Activated CD8-positive, alpha-beta memory T cell treated with anti-CD3 and anti-CD28 coated beads, Interleukin-2, amount 50 U/mL, for 24 hours (primary cell): Measurements from ENCODE around the gene MARCHF10.

Source experiments
- DNase-seq: peaks from one replicate; pipeline ENCODE4 v3.0.0-alpha.2; 2020; ENCODE audit errors: extremely low read depth

Gene MARCHF10

DNA sequence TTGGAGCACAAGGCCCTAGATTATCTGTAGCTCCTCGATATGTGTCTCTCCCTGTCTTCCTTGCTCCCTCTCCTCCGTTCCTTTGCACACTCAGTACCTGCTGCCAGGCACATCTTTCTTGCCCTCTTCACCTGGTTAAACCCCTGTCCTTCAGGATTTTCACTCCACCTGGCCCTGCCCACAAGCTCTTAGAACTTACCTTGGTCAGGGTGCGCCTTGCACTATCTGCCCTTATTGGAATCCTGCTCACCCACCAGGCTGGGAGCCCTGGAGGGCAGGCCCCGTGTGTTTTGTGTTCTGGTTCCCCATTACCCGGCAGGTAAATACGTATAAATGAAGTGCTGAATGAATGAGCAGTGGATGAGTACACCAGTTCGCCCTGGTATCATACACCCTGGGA is 54.6 kb downstream of the MARCHF10 start:
- no peak for DNase-seq

DNA sequence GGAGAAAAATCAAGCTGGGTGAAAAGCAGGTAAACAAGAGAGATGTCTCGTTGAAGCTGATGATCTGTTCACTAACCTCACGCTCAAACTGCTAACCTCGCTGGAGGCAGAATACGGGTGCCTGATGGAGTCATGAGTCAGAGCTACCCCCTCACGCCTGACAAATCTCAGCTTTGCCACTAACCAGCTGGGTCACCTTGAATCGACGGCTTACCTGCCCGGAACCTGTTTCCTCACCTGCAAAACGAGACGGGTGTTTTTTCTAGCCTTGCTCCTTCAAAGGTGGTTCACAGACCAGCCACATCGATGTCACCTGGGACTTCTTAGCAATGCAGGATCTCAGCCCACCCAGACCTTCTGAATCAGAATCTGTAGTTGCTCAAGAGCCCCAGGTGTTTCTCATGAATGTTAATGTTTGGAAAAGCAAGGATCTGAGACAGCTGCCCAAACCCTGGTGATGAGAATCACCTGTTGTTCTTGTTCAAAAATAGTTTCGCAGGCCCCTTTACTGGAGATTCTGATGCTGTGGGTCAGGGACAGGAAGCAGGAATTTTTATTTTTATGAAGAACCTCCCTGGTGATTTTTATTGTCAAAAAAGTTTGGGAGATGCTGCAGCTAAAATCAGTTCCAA is 56.9 kb downstream of the MARCHF10 start:
- no peak for DNase-seq

DNA sequence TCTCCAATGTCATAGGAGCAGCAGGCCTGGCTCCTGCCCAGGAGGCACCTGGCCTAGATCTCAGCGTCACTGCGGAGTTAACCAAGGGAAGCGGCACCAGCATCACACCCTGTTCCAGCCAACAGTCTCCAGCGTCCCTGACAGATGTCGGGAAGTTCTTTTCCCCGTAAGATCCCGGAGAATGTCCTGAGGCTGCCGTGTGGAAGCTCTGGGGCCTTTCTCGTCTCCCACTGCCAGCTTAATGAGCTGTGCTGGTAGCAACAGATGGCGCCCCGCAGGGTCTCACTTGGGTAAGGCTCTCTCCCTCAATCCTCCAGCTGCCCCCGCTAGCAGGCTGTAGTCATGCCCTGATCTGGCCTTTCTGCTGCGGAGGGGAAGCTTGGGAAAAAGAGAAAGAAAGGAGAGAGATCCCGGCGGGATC is 57.5 kb downstream of the MARCHF10 start:
- no peak for DNase-seq

DNA sequence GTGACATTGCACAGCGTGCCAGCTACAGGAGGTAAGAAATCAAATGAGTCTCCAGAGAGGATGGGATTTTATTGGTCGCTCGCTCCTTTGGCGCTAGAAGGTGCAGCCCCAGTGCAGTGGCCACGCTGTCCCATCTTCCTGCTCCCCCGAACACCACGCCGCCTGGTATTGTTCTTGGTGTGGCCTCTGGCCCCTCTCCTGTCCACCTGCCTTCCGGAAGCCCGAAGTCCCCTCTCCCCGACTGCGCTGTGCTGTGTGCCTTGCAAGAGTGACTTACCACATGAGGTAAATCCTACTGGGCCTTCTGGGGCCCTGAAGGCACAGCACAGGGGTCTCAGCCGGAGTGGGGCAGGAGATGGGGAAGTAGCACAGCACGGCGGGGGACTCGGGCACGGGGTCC is 58.2 kb downstream of the MARCHF10 start:
- no peak for DNase-seq

DNA sequence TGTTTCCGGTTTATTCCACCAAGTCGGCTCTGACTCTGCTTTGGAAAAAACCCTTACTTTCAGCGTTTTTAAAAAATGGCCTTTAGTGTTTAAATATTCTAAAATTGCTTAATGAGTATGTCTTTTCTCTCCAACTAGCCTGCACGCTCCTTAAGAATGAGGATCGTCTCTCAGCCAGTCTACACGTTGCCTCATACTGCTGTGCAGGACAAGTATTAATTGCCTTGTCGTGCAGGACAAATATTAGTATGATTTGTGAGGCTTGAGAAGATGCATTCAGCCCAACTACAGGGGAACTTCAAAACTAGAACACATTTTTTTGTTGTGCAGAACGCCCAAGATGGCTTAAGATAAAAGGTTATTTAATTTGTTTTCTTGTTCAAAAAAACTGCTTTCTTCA is 61.2 kb downstream of the MARCHF10 start:
- no peak for DNase-seq

DNA sequence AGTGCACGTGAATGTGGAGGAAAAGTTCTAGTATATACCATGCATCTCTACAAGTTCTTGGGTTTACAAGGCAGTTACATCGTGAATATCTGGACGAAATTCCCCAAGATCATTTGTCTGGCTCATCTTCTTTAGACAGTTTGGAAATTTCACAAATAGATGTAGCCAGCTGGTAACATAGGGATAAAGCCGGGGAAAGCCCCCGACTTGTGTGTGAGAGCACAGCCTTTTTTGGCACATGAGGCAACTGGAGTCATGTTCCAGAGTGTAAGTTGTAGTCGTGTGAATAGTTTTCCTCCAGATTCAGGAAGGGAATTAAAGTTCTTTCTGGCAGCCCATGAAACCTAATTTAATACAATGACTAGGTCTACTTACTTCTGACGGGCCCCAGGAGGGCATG is 62.3 kb downstream of the MARCHF10 start:
- DNase-seq, result no peak

DNA sequence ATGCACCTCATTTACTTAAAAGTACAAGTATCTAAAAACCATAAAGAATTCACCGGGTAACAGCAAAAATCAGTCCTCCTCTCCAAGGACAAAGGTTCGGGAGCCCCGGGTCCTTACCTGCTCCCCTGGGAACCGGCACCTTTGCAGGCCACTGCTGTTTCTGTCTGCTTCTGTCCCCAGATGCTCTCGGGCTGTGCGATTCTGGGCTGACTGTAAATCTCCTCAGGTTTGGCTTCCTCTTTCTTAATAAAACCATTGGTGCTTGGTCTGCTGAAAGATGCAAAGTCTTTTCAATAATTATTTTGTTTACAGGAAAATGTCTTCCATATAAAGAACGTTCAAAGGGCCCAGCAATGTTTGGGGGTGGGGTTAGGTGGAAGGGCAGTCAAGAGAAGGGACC is 63.9 kb downstream of the MARCHF10 start:
- DNase-seq, result no peak

DNA sequence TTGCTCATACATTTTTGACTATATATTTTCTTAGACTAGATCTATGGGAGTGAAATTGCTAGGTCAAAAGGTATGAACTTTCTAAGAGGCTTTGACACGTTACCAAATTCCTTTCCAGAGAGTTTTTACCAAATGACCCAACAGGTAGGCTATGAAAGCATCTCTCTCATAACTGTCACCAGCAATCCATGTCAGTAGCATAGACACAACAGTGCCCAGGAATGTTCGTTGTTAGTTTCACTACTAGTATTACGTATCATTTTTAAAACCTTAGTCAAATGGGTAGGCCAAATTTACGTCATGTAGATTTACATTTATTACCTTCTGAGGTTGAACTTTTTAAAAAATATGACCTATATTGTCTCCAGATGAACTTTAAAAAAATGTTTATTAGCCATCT is 66.8 kb downstream of the MARCHF10 start:
- no peak for DNase-seq

DNA sequence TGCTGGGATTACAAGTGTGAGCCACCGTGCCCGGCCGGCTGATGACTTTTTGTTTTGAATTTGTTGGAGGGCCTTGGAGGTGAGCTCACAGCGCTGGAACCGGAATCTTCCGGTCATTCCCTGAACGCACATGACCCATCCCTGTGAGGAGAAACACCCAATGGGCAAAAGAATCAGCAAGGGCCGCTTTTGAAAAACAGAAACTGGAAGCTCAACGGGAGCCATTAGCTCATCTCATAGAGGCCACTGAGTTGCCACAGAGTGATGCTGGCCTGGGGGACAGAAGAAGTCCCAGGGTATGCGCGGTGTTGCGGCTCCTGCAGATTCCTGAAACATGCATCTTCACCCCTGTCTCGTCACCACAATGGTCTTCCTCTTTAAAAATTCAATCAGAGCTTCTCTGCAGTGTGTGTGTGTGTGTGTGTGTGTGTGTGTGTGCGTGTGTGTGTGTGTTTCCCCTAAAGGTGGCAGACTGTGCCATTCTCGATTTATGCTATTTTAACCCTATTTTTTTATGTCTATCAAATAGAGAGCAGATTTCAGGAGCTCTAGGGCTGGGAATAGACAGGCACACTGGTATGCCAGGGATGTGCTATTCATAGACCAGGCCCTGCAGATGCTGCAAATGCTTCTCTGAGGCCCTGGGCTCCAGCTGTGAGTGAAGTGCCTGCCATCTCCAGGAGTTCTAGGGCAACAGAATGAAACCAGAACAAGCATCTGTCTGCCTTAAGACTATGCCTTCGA is 68.3 kb downstream of the MARCHF10 start:
- DNase-seq, result no peak

DNA sequence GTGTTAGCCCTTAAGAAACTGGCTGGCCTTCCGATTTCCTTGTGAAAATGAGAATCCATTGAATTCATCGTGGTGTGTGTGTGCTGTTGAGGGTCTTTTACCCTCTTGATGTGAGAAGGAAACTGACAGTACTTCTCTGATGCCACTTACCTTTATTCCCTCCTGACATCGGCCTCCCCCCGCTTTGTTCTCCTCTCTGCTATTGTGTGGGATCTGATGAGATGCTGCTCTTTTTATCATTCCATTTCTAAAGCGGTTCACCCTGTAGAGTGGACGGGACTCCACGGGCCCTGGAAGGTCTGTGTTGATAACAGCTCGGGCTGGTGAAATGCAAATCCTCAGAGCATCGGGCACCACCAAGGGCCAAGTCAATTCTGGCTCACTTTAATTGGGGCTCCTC is 69.8 kb downstream of the MARCHF10 start:
- no peak for DNase-seq

DNA sequence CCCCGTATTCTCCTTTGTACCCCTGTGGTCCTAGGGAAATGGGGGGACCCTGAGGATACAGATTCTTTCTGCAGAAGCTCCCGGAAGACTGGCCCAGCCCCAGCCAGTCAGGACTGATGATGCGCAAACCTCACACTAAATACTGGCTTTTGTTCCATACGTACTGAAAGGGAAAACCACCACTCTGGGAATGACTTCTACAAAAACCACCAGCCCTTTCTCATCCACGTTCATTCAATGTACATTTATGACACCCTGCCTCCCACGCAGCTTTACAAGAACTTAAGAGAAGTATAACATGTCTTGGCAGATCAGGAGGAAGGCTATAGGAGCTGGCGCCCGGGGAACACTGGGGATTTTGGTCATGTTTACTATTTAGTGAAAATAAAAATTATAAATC is 70.6 kb downstream of the MARCHF10 start:
- no peak for DNase-seq

DNA sequence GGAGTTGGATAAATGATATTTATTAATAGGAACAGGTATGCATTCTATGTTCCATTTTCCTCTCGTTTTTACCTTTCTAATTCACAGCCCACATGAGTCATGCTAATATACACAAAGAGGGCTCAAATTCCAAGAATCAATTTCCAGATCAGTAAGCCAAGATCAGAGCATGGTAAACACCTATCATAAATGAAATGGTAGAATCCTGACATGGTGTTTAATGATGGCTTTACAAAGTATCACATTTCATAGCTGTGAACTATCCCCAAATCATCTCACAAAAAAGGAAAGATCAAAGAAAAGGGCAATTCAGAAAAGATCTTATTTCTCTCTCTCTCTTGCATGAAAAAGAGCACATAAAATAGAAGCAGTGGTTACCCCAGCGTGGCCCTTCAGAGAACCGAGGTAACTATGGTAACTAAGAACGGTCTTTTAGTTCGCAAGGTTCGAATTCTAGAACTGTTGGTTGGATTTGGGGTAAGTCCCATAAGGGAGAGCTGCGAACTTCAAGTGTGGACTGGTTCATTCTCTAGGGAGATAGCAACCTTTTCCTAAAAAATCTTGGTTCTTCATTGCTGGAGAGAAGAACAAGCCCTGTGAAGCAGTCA is 73.0 kb downstream of the MARCHF10 start:
- DNase-seq, result no peak

DNA sequence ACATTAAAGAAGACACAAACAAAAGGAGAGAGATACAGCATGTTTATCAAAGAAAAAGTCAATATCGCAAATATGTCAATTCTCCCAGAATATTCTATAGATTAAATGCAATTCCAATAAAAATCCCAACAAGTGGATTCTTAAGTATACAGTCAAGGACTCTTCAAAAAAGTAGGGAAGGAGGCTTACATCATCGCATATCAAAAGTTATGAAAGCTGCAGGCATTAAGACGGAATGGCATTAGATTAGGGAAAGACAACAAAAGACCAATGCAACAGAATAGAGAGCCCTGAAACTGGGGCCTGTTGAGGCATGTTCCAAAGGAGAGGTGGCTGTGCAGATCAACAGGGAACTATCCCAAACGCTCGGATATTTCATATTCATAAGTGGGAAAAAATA is 76.0 kb downstream of the MARCHF10 start:
- no peak for DNase-seq

DNA sequence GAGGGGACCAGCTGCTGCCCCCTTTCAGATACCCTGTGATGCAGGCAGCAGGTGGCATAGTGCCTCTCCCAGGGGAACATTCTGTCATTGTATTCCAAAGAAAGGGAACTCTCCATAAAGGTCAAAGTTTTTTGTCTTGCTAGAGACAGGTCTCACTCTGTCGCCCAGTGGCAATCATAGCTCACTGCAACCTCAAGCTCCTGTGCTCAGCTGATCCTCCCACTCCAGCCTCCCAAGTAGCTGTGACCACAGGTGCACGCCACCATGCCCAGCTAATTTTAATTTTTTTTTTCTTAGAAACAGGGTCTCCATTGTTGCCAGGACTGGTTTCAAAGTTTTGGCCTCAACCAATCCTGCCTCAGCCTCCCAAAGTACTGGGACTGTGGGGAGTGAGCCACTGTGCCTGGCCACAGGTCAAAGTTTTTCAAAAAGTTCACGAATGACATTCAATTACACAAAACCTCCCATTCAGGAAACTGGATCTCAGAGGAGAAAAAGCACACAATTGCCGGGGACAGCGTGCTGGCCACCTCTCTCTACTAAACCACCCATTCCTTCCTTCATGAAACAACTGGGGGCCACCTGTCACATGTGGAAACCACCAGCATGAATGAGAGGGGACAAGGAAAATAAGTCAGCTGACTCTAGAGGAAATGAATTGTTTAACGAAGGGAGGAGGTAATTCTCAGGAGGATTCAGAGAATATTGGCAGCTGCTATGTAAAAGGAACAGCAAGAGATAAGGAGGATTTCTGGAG is 80.0 kb downstream of the MARCHF10 start:
- DNase-seq, result no peak

DNA sequence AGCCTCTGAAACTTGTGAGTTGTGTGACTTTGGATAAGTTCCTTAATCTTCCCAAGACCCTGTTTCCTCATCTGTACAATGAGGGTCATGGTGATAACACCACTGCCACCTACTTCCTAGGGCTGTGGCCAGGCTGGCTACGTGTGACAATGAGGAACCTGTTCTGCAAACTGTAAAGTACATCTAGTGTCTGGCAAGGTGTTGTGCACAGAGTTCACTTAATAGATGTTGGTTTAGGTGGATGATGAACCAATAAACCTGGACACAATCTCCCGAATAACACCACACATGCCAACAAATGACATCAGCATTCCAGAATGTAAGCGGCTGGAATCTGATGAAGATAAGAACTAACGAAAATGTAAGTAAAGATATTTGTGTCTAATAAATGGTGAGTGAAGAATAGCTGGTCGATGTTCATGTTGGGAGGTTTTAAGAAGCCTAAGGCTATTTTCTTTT is 82.3 kb downstream of the MARCHF10 start:
- no peak for DNase-seq

DNA sequence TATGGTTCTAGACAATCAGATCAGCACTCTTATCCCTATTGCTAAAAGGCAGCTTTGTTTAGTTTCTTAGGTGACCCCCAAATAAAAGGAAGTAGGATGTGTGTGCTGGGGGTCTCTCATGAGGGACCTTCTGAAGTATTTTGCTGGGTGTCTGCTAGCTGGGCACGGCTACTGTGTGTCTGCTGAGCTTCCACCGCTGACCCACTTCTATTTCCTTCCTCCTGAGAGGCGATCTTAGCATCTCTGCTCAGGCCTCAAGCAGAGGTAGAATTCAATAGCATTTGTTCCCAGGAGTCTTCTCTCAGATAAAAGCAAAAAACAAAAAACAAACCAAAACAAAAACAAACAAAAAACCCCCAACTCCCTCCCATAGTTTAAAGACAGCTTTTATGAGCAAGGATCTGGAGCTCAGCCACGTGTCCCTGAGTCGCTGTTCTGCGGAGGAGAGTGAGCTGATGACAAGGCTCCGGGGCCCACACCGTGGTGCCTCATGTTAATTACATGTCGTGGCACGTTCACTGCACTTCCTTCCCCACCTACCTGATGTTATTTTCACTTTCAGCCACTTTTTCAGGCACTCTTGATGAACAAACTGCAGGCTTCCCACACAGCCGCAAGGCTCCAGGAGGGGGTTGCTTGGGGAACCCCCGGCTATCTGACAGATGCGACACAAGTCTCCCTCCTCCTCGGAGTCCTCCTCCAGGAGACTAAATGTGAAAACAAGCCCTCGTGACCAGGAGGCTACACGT is 83.5 kb downstream of the MARCHF10 start:
- DNase-seq, result peak; percentile 68

DNA sequence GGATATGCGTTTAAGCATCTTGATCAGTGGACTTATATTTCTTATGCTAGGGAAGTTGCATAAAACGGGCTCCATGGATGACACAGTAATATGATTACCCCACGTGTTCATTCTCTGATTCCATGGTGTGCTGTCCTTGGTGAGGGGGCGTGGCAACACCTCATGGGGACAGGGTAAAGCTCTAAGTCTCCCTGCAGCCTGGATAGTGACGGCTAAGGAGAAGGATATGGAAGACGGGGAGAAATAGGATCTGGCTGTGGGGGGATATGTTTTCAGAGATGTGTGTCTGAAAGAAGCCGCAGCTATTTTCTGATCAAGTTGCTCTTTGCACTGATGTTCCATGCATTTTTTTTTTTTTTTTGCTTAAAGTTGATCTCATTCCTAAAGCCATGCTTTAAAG is 84.3 kb downstream of the MARCHF10 start:
- DNase-seq, result no peak

DNA sequence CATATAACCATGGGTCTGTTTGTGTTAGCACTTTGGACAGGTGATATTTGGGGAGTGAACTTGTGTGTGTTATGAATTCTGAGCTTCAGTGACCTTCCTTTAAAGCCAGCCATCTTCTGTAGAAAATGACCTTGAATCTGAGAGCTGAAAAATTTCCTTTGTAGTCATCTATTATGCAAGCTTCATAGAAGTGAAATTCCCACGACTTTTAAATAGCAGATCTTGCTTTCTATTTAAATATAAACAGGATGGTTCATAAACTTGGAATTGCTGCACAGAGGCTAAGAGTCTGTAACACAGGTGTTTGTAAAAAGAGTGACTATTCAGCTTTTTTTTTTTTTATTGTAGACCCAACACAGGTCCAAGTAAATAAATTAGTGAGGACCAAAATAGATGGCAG is 85.5 kb downstream of the MARCHF10 start:
- DNase-seq, result no peak

DNA sequence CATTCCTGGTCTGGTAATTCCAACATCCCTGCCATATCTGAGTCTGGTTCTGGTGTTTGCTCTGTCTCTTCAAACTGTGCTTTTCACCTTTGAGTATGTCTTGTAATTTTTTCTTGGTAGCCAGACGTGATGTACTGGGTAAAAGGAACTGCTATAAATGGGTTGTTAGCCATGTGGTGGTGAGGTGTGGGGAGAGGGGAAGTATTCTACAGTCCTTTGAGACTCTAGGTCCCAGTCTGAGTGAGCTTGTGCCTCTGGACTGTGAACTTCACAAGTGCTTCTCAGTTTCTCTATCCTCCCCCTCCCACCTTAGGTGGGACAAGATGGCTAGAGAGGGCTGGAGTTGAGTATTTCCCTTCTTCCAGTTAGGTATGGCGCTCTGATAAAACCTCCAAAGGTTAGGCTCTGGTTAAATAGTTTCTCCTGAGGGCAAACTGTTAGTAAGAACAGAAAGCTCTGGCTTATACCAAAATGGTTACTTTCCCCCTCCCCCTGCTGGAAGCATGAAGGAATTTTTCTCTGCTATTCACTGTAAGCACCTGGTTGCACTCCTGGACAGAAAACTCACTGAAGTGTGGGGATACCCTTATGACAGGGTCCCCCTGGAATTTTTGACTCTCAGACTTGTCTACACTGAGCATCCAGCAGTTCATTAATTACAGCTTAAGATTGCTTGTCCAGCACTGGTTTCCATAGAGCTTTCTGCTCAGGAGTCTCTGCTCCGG is 87.8 kb downstream of the MARCHF10 start:
- no peak for DNase-seq

DNA sequence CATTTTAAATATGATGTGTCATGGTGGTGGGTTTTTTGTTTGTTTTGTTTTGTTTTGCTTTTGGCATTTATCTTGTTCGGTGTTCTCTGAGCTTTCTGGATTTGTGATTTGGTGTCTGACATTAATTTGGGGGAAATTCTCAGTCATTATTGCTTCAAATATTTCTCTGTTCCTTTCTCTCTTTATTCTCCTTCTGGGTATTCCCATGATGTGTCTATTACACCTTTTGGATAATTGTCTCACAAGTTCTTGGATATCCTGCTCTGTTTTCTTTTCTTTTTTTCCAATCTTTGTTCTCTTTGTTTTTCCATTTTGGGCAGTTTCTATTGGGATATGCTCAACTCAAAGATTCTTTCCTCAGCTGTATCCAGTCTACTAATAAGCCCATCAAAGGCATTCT is 88.5 kb downstream of the MARCHF10 start:
- no peak for DNase-seq

DNA sequence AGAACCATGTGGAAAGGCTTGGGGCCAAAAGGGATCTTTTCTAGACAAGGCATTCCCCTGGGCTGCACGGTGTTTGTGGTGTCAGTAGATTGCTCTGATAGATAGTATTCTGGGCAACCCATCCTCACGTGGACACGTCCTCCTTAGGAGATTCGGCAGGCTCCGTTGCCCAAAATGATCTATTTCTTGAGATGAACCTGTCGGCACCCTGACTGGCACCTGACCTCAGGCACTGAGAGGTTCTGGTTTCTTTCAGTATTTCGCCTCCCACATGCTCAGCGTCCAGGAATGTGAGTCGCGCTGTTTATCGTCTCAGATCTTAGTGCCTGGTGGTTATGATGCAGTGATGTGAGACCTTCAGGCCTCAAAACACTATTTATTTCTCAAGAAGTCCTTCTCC is 89.7 kb downstream of the MARCHF10 start:
- DNase-seq, result no peak
